Pulmonary artery endothelial cell (primary cell): ENCODE results near the gene BICC1. TPM values are rescaled to one million over a fixed set of nuclear protein-coding genes. Genes with fewer than 3 reads are reported as not detected.

Experiments used
- DNase-seq: peaks from one replicate; pipeline ENCODE4 v3.0.0-alpha.2; 2011; ENCODE audit warnings: low read depth, low spot score
- total RNA-seq: library from RNA; depleted of rRNA; stranded (reverse); fragments of >200 nt; gene quantifications from 2 replicates; pipeline ENCODE4 v1.2.3, GENCODE V29; 2014

The BICC1 gene
- total RNA-seq, 1 donor from 2014 or later, result 1.7 TPM

DNA sequence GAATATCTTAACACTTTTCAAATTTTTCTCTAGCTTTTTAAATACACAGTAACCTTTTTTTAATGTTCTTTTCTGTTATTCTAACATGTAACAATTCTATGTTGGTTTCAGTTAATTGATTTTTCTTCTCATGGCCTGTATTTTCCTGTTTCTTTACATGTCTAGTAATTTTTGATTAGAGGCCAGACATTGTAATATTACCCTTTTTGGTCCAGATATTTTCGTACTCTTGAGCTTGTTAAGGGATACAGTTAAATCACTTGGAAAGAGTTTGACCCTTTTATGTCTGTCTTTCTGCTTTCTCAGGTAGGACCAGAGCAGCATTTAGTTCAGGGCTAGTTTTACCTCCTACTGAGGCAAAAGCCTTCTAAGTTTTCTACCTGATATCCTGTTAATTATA lies 45.0 kb downstream of the BICC1 start:
- no peak for DNase-seq

DNA sequence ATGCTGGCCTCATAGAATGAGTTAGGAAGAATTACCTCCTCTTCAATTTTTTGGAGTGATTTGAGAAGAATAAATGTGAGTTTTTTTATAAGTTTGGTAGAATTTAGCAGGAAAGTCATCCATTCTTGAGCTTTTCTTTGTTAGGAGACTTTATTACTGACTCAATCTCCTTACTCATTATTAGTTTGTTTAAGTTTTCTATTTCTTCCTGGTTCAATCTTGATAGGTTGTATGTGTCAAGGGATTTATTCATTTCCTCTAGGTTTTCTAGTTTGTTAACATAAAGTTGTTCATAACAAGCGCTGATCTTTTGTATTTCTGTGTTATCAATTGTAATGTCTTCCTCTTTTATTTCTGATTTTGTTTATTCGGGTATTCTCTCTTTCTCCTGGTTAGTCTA lies 47.4 kb downstream of the BICC1 start:
- DNase-seq, result no peak

DNA sequence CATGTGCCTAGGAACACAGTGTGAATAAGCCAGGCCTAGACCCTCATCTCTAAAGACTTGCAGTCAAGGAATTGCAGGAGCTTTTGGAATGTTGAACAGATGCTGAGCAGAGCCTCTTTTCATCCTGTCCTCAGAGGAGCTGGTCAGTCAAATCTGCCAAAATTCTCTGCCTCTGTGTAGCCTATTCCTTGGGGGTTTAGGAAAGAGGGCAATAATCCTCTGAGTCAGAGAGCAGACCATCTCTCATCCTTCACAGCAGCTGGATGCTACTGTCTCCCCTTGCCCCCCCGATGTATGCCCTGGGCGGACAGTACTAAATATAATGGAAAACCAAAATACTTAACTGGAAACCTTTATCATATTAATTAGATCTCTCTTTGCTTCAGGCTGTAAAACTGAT lies 52.6 kb downstream of the BICC1 start:
- no peak for DNase-seq

DNA sequence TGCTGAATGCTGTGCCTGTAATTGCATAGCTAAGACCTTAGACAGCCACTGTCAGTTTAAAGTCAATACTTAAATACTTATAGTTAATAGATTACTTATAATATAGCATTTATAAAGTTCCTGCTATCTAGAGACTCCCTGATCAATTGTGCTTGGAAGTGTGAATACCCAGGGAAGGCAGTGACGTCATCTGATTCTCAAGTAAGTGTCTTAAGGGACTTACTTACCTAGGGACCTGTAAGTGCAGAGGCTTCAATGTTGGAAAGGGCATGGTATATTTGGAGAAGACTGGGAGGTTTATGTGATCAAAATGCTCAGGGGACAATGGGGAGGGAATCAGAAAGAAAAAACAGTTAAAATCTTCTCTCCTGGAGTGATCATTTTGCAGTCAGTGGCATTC lies 55.0 kb downstream of the BICC1 start:
- no peak for DNase-seq

DNA sequence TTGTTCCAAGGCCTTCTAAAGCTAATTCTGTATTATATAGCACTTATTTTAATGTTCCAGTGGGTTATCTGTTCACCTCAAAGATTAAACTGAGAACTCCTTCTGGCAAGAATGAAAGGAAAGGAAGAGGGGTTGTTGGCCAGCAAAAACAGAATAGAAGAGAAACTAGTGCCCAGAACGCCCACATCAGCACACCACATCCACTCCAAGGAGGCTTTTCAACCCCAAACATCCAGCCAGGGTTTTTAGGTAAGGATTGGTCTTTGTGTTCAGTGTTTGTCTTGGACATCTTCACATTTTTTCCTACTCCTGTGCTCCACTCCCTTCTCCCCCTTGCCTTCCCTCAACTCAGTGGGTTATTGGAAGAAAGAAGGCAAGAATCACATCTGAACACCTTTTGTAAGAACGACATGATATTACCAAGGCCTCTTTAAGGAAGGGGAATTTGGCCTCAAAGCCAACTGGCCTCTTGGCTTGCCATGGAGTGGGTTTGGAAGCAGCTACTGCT lies 55.8 kb downstream of the BICC1 start:
- DNase-seq, result no peak

DNA sequence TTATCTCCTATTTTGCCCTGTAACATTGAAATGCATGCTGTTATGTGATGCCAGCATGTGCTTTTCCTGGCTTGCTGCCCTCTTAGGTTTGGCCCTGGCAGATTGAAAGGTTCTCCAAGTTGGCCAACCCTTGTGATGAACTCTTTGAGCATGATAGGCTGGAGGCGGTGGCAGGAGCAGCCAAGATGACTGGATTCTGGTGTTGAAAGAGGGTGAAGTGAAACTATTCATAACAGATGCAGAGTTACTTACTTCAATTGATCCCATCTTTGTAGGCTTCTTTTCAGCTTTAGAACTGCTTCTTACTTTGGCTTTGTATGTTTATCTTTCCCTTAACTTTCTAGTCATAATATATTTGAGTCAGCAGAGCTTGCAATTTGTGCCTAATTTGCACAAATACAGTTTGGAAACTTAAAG lies 57.6 kb downstream of the BICC1 start:
- DNase-seq, result no peak

DNA sequence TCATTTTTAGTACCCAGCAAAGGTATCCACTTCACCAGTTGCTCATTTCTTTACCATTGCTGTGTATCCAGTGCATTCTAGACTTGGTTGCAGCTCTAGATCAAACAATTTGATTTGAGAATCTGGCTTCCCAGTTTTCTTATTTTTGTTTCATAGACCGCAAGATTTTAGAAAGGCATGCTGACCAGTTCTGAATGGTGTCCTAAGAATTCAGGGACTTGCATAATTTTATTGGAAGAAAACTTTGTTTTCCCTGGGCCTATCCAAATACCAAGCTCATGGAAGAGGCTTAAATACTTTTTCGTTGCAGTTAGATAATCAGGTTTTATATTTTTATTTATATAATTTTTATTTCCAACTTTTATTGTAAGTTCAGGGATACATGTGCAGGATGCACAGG lies 58.3 kb downstream of the BICC1 start:
- DNase-seq, result no peak

DNA sequence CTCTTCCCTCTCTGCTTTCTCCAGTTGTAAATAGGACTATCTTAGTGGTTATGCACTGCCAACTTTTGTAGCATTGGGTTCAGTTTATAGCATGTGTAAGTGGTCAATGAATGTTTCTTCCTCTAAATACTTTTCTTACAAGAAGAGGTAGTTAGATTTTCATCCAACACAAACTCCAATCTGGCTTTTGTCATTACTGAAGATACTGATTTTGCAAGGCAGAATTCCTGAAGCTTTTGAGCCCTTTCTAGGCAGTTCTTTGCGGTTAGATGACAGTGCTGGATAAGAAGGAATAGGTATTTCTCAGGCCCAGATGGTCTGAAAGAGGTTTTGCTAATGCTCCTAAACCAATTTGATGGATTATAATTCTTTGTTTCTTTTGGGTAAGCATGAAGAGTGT lies 60.5 kb downstream of the BICC1 start:
- no peak for DNase-seq

DNA sequence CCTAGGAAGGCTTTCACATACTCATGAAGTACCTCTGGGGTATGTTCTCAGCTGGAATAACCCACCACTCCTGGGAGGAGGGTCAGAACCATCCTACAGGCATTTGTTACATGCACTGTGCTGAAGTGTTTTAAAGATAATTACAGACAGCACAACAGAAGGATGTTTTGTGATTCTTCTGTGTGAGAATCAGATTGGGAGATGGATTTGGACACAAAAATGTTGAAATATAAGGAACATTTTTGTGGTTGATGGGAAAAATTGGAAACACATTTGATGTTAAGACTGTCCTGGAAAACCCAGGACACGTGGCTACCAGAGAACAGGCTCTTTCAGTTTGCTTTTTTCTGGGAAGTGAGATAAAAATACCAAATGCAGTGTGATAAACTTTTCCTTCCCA lies 61.4 kb downstream of the BICC1 start:
- no peak for DNase-seq

DNA sequence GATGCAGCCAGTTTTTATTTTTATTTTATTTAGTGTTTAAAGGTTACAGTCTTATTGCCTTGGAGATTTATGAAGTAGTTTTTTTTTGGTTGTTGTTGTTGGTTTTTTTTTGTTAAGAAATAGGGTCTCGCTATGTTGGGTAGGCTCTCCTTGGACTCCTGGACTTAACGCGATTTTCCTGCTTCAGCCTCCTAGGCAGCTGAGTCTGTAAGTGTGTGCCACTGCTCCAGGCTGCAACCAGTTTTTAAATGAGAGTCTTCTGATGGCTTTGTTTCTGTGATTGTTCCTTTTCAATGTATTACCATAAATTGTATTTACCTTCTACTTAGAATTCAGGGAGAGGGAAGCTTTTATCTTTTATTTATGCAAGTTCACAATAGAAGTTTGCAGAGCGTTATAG lies 62.8 kb downstream of the BICC1 start:
- no peak for DNase-seq

DNA sequence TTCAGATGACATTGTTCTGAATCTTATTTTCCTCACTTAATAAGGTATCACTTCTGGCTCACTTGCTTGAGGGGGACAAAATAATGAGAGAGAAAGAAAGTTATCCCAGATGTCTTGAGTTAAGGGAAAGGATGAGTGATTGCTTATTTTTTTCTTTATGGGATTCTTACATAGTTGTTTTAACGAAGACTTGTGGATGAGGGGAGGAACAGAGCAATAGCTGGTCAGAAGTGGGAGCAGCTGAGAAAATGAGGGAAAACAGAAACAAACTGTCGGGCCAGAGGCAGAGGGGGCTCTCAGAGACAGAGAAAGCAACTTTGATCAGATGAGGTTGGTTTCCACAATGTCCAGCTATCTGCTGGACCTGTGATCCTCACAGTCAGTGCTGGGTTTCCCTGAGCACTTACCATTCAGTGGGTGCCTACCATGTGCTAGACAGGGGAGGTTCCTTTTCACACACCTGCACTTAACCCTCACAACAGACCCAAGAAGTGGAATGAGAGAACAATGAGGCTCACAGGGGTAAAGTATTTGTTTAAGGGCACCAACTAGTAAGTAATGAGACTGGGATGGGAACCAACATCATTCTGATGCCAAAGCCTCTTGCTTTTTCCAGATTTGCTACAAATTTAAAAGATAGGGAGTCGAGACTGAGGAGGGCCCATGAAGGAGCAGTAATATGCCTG lies 64.2 kb downstream of the BICC1 start:
- DNase-seq, result no peak

DNA sequence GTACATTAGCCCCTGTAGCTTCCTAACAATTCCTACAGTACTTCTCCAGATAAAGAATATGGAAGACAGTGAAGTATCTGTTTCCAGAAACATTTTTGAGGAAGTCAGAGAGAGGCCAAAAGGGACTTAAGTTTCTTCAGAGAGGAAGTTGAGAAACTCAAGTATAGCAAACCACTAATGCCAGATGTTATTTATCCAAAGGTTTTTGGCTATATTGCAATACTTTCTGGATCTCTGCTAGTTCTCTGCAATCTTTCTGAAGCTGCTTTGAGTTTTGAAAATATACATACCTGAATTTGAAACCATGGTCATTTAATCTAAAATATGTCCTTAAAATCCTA lies 64.7 kb downstream of the BICC1 start:
- DNase-seq, result no peak

DNA sequence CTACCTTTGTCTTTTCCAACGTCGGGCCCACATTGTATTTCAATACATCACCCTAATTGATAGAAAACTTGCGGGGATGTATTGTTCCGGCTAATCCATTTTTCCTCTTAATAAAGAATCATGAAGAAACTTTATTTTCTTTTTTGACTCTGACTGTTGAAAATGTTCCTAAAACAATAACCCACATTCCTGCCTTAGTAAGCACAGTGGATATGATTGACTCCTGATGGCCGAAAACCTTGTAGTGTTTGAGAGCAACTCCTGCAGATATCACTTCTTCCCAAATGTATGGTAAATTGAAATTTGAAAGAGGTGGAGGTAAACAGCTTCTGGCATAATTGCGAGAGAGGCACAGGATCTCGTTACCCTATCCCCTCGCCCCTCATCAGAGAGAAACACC lies 65.7 kb downstream of the BICC1 start:
- no peak for DNase-seq

DNA sequence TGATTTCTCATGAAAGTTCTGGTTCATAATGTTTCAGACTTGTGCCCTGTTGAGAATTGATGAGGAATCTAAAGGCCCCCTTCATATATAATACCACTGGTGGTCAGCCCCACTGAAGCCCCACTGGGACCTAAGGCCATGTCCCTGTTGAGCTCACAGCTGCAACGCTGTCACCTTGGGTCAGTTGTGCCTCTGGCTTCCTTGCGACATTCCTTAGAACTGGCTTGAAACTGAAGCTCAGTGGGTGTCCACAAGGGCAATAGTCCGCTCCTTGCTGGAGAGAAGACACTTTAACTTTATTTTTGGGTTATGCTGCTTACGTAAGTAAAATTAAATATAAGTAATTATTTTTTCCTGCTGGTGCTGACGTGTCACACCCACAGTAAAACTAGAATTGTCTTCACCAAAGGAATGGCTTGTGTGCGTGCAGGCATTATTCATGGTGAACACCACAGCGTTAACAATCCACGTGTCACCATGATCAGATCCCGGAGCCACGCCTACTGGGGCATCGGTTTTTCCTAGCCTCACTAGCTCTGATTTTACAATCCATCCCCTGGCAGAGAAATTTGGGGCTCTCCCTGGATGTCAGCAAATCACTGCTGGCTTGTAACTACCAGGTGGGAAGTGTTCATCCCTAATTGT lies 66.5 kb downstream of the BICC1 start:
- no peak for DNase-seq

DNA sequence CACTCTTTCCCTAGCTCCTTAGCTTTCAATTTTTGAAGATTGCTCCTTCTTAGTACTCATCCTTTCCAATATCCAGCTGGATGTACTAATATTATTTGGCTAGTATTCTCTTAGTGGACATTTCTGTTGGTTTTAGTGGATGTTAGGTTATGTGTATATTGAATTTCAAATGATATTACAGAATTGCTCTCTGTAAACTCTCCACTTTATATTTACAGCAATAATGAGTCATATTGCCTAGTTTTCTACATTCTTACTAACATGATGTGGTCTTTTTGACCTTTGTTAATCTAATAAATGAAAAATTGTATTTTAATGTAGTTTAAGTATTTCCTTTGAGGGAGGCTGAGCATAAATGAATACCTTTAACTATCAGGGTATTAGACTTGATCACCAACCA lies 69.4 kb downstream of the BICC1 start:
- DNase-seq, result no peak

DNA sequence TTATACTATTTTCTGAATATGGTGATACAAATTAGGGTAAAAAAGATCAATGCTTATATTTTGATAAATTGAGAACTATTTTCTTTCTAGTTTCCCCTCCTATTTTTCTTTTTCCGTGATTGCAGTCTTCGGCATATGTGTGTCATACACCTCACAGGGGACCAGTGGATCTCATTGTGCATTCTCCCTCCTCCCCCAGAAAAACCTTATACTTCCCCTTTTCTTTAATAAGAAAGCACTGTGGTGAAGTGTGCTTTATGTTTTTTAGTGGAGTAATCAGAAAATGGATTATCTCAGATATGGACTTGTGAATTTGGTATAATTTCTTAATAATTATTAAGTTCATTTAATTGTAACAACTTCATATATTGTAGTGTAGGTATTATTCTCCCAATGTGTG lies 72.8 kb downstream of the BICC1 start:
- no peak for DNase-seq

DNA sequence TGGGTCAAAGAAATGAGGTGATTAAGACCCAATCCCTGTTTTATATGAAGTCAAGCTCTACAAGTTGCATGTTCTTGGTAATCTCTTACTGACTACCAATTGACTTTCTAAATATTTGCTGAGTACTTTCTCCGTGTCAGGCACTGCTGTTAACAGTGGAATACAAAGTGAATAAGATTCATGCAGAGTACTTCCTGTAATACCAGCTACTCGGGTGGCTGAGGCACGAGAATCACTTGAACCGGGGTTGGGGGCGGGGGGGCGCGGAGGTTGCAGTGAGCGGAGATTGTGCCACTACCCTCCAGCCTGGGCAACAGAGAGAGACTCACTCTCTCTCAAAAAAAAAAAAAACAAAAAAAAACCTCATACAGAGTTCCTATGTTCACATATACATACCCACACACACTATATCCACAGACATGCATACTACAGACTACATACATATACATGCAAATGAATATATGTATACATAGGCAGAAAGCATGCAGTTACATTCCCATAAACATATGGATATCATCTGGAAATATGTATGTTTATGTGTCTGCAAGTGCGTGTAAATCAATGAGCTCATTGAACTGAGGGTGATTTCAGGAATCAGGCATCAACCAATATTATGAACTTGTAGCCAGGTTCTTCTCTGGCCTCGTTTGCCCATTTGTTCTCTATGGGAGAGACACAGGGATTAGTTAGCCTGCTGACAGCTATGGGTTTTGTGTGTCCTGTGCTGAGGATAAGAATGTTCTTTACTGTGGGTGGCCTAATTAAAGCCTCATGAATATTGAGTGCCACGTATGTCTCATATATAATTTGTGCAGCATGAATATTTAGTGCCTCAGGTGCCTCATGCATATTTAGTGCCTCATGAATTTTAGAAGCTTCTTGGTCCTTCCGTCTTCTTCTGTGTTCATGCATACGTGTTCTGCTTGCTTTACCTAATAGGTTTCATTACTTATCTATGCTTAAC lies 73.9 kb downstream of the BICC1 start:
- DNase-seq, result no peak

DNA sequence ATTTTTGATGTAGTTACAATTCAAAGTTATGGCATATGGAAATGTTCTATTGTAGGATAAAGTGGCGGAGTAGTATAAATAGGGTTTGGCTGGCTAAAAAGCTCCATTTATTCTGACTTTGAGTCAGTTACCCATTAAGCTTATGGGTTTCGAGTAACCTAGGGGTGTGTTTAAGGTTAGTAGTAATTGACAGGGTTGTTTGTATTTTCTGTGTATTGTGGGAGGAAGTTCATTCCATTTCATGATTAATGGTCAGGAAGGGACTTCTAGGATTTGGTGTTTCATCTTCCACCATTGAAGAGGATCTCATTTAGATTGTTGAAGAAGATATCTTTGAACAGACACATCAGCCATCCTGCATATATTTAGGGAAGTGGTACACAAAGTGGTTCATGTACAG lies 75.0 kb downstream of the BICC1 start:
- no peak for DNase-seq

DNA sequence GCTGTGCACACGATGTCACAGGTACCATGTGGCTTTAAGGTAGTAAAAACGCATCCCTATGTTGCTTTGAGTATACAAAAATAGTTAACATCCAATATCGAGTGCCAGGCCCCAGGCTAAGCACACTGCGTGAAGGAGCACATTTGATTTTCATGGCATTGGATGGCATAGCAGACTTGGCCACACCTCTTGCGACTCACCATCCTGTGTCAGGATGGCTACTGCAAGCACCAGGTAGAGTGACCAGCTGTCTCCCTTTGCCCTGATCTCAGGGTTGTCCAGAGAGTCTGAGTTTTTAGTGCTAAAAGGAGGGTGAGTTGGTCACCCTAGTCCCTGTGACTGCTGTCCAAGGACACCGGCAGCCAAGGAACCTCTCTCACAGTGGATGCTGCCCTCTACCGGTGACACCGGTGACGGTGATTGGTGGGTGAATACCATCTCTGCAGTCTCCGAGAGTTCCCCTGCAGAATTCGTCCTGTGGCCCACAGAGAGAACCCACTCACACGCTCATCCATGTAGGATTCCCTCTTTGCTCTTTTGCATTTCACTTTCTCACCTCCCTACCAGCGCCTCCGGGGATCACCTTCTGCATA lies 76.1 kb downstream of the BICC1 start:
- DNase-seq, result no peak

DNA sequence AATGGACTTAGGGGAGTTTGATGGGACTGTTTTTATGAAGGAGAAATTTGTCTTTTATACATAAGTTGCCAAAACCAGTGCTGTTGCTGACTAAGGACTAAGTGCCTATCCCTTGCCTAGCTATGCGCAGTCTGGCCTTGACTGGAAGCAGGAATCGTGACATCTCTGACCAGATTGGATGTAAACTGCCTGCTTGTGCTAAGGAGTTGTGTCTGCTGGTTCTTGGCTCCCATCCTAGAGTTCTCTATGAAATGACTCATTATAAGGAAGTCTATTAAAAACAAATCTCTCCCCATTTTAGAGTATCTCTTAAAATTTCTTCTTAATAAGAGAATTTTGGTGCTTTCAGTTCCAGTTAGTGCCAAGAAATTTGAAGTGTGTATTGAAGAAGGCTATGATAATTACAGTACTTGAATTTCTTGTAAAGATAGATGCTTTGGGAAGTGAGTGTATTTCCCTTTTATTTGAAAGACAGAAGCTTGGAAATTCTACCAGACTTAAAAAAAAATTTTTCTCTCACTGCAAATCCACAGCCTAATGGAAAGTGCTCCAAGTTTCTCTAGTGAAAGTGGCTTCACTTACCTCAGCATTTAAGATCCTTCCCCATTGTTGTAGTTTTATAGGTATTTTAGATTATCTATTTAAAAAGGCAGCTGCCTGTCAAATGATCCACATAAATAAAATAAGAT lies 77.6 kb downstream of the BICC1 start:
- peak; percentile 54 for DNase-seq

DNA sequence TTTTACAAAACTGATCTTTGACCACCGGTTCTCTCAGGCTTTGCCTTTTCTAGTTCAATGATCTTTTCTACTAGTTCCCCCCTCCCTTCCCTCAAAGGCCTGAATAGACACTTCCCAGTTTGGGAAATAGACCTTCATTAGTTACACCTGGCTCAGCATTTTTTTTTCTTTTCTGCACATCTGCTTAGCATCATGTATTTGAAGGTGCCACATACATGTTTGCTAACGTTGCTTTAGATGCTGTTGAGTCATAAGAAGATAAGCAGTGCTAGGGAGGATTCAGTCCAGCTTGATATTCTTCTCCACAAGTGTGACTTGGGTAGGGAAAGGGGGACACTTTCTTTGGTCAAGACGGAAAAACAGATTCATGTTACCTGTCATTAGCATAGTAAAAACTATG lies 78.3 kb downstream of the BICC1 start:
- no peak for DNase-seq
